Measurements from ENCODE around the gene ABHD12B. TPM values are rescaled to one million over a fixed set of nuclear protein-coding genes. Genes with fewer than 3 reads are reported as not detected.

The ABHD12B gene
- total and polyA plus RNA-seq, 2 experiments from 2014 or later: 9.0 to 52.8 TPM

GRCh38 chr14:50924843-50925242 is 53.0 kb downstream of the ABHD12B start:
- no peak overlapping the region for H3K4me3 Mint-ChIP-seq
- H2AFZ ChIP-seq: no peak overlapping the region
- H3K27ac Mint-ChIP-seq: no peak overlapping the region
- no peak overlapping the region for H3K4me3 ChIP-seq
- peaks cover 17% of the 10 kb centered on the region; the same call in 1 of the 2 replicates for H3K4me1 ChIP-seq (ENCODE audit: insufficient read depth)
- no peaks in the 10 kb centered on the region for H3K27me3 ChIP-seq (ENCODE audit: insufficient read depth)
- H4K20me1 ChIP-seq (replicated peaks; ENCODE audit: insufficient read depth): no peaks in the 10 kb centered on the region
- ATAC-seq (no peak), DNase-seq (ENCODE audit: low spot score) (no peak)
- H3F3A ChIP-seq (replicated peaks; ENCODE audit: low read depth): no peaks in the 10 kb centered on the region
- TF ChIP-seq, protein P1, sequence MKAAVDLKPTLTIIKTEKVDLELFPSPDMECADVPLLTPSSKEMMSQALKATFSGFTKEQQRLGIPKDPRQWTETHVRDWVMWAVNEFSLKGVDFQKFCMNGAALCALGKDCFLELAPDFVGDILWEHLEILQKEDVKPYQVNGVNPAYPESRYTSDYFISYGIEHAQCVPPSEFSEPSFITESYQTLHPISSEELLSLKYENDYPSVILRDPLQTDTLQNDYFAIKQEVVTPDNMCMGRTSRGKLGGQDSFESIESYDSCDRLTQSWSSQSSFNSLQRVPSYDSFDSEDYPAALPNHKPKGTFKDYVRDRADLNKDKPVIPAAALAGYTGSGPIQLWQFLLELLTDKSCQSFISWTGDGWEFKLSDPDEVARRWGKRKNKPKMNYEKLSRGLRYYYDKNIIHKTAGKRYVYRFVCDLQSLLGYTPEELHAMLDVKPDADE (IDR thresholded peaks at IDR 0.05): no peak
- no peak for TF ChIP-seq EZH2phosphoT487 (IDR thresholded peaks at IDR 0.05; ENCODE audit: unreplicated experiment)
- H3K9me3 Mint-ChIP-seq: no peaks in the 10 kb centered on the region
- no peak overlapping the region for H3K4me2 ChIP-seq
- H3K36me3 ChIP-seq (ENCODE audit: insufficient read depth): peaks cover 17% of the 10 kb centered on the region
- H3K36me3 Mint-ChIP-seq (ENCODE audit: low read depth): peaks cover 23% of the 10 kb centered on the region
- H3K79me2 ChIP-seq (replicated peaks; ENCODE audit: insufficient read depth): no peaks in the 10 kb centered on the region
- peaks cover 3% of the 10 kb centered on the region for H3K27me3 Mint-ChIP-seq (ENCODE audit: insufficient read depth, low read depth, poor library complexity)
- H3K27ac ChIP-seq (ENCODE audit: low read depth): no peak overlapping the region
- H3K4me1 Mint-ChIP-seq: peaks cover 16% of the 10 kb centered on the region
- no peaks in the 10 kb centered on the region for H3K9me2 ChIP-seq (ENCODE audit: insufficient read depth)

DNA sequence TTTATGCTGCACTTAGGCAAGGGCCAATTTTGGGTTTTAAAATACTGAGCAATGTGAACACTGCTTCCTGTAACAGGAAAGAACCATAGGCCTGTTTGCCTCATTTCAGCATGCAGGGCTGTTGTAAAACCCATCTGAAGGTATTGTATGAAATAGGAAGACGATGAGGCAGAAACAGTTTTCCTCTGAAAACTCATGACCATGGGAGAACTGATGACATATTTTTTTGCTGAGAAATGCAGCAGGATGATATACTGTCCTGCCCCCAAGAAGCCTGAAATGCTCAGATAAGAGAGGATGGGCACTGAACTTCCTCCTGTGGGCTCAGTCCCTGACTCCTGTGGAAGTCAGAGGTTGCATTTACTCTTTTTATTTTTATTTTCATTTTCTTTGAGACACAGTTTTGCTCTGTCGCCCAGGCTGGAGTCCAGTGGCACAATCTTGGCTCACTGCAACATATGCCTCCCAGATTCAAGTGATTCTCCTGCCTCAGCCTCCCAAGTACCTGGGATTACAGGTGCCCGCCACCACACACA is 55.1 kb downstream of the ABHD12B start:
- Mint-ChIP-seq H3K4me1 (peaks cover 8% of the 10 kb centered on the region; the same call in 2 of the 3 replicates), H3K36me3 (ENCODE audit: low read depth) (peaks cover 11% of the 10 kb centered on the region), H3K27ac (no peak overlapping the region), H3K9me3 (no peaks in the 10 kb centered on the region), H3K27me3 (ENCODE audit: insufficient read depth, low read depth, poor library complexity) (peaks cover 3% of the 10 kb centered on the region), H3K4me3 (no peak overlapping the region)
- ATAC-seq (no peak), DNase-seq (ENCODE audit: low spot score) (no peak)
- no peak overlapping the region for H3K4me2 ChIP-seq
- H3K27me3 ChIP-seq (ENCODE audit: insufficient read depth): no peaks in the 10 kb centered on the region
- H2AFZ ChIP-seq: no peak overlapping the region
- H3K27ac ChIP-seq (ENCODE audit: low read depth): no peak overlapping the region
- peaks cover 32% of the 10 kb centered on the region for H3K36me3 ChIP-seq (ENCODE audit: insufficient read depth)
- no peaks in the 10 kb centered on the region for H3K79me2 ChIP-seq (replicated peaks; ENCODE audit: insufficient read depth)
- H4K20me1 ChIP-seq (replicated peaks; ENCODE audit: insufficient read depth): no peaks in the 10 kb centered on the region; the same call in 1 of the 2 replicates
- H3K4me3 ChIP-seq: no peak overlapping the region
- H3F3A ChIP-seq (replicated peaks; ENCODE audit: low read depth): no peaks in the 10 kb centered on the region
- H3K4me1 ChIP-seq (ENCODE audit: insufficient read depth): peaks cover 7% of the 10 kb centered on the region; the same call in 1 of the 2 replicates
- TF ChIP-seq, protein P2, sequence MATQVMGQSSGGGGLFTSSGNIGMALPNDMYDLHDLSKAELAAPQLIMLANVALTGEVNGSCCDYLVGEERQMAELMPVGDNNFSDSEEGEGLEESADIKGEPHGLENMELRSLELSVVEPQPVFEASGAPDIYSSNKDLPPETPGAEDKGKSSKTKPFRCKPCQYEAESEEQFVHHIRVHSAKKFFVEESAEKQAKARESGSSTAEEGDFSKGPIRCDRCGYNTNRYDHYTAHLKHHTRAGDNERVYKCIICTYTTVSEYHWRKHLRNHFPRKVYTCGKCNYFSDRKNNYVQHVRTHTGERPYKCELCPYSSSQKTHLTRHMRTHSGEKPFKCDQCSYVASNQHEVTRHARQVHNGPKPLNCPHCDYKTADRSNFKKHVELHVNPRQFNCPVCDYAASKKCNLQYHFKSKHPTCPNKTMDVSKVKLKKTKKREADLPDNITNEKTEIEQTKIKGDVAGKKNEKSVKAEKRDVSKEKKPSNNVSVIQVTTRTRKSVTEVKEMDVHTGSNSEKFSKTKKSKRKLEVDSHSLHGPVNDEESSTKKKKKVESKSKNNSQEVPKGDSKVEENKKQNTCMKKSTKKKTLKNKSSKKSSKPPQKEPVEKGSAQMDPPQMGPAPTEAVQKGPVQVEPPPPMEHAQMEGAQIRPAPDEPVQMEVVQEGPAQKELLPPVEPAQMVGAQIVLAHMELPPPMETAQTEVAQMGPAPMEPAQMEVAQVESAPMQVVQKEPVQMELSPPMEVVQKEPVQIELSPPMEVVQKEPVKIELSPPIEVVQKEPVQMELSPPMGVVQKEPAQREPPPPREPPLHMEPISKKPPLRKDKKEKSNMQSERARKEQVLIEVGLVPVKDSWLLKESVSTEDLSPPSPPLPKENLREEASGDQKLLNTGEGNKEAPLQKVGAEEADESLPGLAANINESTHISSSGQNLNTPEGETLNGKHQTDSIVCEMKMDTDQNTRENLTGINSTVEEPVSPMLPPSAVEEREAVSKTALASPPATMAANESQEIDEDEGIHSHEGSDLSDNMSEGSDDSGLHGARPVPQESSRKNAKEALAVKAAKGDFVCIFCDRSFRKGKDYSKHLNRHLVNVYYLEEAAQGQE (IDR thresholded peaks at IDR 0.05; ENCODE audit: unreplicated experiment): no peak
- TF ChIP-seq ZNF114 (CRISPR knock-in tag; IDR thresholded peaks at IDR 0.05) (no peak), EZH2 (IDR thresholded peaks at IDR 0.05; ENCODE audit: low read depth, unreplicated experiment) (no peak), NANOG (IDR thresholded peaks at IDR 0.05; ENCODE audit: borderline replicate concordance) (no peak), POLR2AphosphoS5 (IDR thresholded peaks at IDR 0.05; ENCODE audit: low read depth) (no peak), ZNF331 (CRISPR knock-in tag; IDR thresholded peaks at IDR 0.05; ENCODE audit: low read depth) (no peak), STAT1 (IDR thresholded peaks at IDR 0.05; ENCODE audit: unreplicated experiment) (no peak), JUNB (IDR thresholded peaks at IDR 0.05; ENCODE audit: unreplicated experiment) (no peak), EZH2phosphoT487 (IDR thresholded peaks at IDR 0.05; ENCODE audit: unreplicated experiment) (no peak), CREB1 (CRISPR knock-in tag; IDR thresholded peaks at IDR 0.05; ENCODE audit: low read depth) (no peak)
- TF ChIP-seq, protein P1 (IDR thresholded peaks at IDR 0.05): no peak
- no peaks in the 10 kb centered on the region for H3K9me2 ChIP-seq (ENCODE audit: insufficient read depth)

All from GM23338 (cell line).